ENCODE measurements around the gene NEURL2.

Gene NEURL2

GRCh38 chr20:45860560-45861220 is 30.3 kb downstream of the NEURL2 start:
- no peak for ATAC-seq
- TF ChIP-seq CSDC2 (CRISPR knock-in tag; IDR thresholded peaks at IDR 0.05), result no peak
- no peak for TF ChIP-seq ZFP30 (CRISPR knock-in tag; IDR thresholded peaks at IDR 0.05)
- no peak for TF ChIP-seq PATZ1 (CRISPR knock-in tag; IDR thresholded peaks at IDR 0.05; ENCODE audit: borderline replicate concordance)

GRCh38 chr20:45859916-45860315 is 31.1 kb downstream of the NEURL2 start:
- TF ChIP-seq TOX (CRISPR knock-in tag; IDR thresholded peaks at IDR 0.05; ENCODE audit: borderline replicate concordance) (no peak), ZFP3 (CRISPR knock-in tag; IDR thresholded peaks at IDR 0.05) (no peak), OSR1 (CRISPR knock-in tag; IDR thresholded peaks at IDR 0.05) (no peak), RARB (CRISPR knock-in tag; IDR thresholded peaks at IDR 0.05) (no peak), SNAI2 (CRISPR knock-in tag; IDR thresholded peaks at IDR 0.05) (no peak), ZNF565 (CRISPR knock-in tag; conservative IDR thresholded peaks at IDR 0.05; ENCODE audit: low read depth) (no peak), ESRRG (CRISPR knock-in tag; IDR thresholded peaks at IDR 0.05) (no peak), CSDC2 (CRISPR knock-in tag; IDR thresholded peaks at IDR 0.05) (no peak)
- TF ChIP-seq, protein P1, sequence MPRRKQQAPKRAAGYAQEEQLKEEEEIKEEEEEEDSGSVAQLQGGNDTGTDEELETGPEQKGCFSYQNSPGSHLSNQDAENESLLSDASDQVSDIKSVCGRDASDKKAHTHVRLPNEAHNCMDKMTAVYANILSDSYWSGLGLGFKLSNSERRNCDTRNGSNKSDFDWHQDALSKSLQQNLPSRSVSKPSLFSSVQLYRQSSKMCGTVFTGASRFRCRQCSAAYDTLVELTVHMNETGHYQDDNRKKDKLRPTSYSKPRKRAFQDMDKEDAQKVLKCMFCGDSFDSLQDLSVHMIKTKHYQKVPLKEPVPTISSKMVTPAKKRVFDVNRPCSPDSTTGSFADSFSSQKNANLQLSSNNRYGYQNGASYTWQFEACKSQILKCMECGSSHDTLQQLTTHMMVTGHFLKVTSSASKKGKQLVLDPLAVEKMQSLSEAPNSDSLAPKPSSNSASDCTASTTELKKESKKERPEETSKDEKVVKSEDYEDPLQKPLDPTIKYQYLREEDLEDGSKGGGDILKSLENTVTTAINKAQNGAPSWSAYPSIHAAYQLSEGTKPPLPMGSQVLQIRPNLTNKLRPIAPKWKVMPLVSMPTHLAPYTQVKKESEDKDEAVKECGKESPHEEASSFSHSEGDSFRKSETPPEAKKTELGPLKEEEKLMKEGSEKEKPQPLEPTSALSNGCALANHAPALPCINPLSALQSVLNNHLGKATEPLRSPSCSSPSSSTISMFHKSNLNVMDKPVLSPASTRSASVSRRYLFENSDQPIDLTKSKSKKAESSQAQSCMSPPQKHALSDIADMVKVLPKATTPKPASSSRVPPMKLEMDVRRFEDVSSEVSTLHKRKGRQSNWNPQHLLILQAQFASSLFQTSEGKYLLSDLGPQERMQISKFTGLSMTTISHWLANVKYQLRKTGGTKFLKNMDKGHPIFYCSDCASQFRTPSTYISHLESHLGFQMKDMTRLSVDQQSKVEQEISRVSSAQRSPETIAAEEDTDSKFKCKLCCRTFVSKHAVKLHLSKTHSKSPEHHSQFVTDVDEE (CRISPR knock-in tag; IDR thresholded peaks at IDR 0.05), result no peak
- TF ChIP-seq, protein P2, sequence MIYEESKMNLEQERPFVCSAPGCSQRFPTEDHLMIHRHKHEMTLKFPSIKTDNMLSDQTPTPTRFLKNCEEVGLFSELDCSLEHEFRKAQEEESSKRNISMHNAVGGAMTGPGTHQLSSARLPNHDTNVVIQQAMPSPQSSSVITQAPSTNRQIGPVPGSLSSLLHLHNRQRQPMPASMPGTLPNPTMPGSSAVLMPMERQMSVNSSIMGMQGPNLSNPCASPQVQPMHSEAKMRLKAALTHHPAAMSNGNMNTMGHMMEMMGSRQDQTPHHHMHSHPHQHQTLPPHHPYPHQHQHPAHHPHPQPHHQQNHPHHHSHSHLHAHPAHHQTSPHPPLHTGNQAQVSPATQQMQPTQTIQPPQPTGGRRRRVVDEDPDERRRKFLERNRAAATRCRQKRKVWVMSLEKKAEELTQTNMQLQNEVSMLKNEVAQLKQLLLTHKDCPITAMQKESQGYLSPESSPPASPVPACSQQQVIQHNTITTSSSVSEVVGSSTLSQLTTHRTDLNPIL (CRISPR knock-in tag; IDR thresholded peaks at IDR 0.05; ENCODE audit: low read depth), result no peak
- ATAC-seq, result no peak

GRCh38 chr20:45857882-45858216 is 33.2 kb downstream of the NEURL2 start:
- TF ChIP-seq ZNF8 (CRISPR knock-in tag; IDR thresholded peaks at IDR 0.05), result no peak
- TF ChIP-seq RARB (CRISPR knock-in tag; IDR thresholded peaks at IDR 0.05), result no peak
- no peak for TF ChIP-seq ZFP30 (CRISPR knock-in tag; IDR thresholded peaks at IDR 0.05)
- no peak for TF ChIP-seq POU6F1 (CRISPR knock-in tag; IDR thresholded peaks at IDR 0.05; ENCODE audit: borderline replicate concordance, low read depth)
- TF ChIP-seq, protein P2 (CRISPR knock-in tag; IDR thresholded peaks at IDR 0.05; ENCODE audit: low read depth), result no peak
- TF ChIP-seq TOX (CRISPR knock-in tag; IDR thresholded peaks at IDR 0.05; ENCODE audit: borderline replicate concordance), result no peak
- no peak for TF ChIP-seq ISL1 (CRISPR knock-in tag; IDR thresholded peaks at IDR 0.05)
- TF ChIP-seq, protein P1 (CRISPR knock-in tag; IDR thresholded peaks at IDR 0.05), result no peak
- TF ChIP-seq ARNTL (CRISPR knock-in tag; IDR thresholded peaks at IDR 0.05; ENCODE audit: borderline replicate concordance, low read depth), result no peak
- TF ChIP-seq PATZ1 (CRISPR knock-in tag; IDR thresholded peaks at IDR 0.05; ENCODE audit: borderline replicate concordance), result no peak
- TF ChIP-seq SNAI2 (CRISPR knock-in tag; IDR thresholded peaks at IDR 0.05), result no peak
- ATAC-seq, result peak; percentile 33

Measured in SK-N-SH treated with all-trans-retinoic acid at 6 μM for 48 hours (cell line).